H1 (cell line): Measurements from ENCODE around the gene UTRN. TPM values are rescaled to one million over a fixed set of nuclear protein-coding genes. Genes with fewer than 3 reads are reported as not detected.
A peak's percentile ranks its signal among the peaks of the same experiment; 100 is the strongest.

Experiments
- ASH2L ChIP-seq: fragments of 200-600, 300-600 bp; sonication (generic); IDR thresholded peaks from one replicate; pipeline ENCODE4 v1.7.1; 2017; ENCODE audit warnings: low read length
- CHD2 ChIP-seq: IDR thresholded peaks from 2 replicates; pipeline ENCODE4 v1.6.1; 2012; ENCODE audit warnings: low read length, improper control_type of control experiment
- CHD7 ChIP-seq: fragments of 300-600 bp; sonication (generic); IDR thresholded peaks from 2 replicates; pipeline ENCODE4 v1.7.1; 2012; ENCODE audit warnings: low read length, moderate library complexity, mild to moderate bottlenecking, inconsistent platforms; ENCODE audit not compliant: insufficient replicate concordance
- FOSL1 ChIP-seq: IDR thresholded peaks from 2 replicates; pipeline ENCODE4 v1.6.1; 2011; ENCODE audit warnings: mild to moderate bottlenecking, low read depth, low read length, moderate library complexity; ENCODE audit not compliant: insufficient read depth
- RNF2 ChIP-seq: fragments of 200-900, 300-1000 bp; sonication (generic); IDR thresholded peaks from 2 replicates; pipeline ENCODE4 v1.7.1; 2016; ENCODE audit warnings: borderline replicate concordance, low read depth, mild to moderate bottlenecking, antibody characterized with exemption, low read length; ENCODE audit not compliant: poor library complexity, severe bottlenecking; ENCODE audit errors: missing control alignments
- RXRA ChIP-seq: IDR thresholded peaks from 2 replicates; pipeline ENCODE4 v1.6.1; 2011; ENCODE audit warnings: low read depth, mild to moderate bottlenecking, low read length, moderate library complexity; ENCODE audit not compliant: insufficient read depth
- SAP30 ChIP-seq: fragments of 300-600 bp; sonication (generic); IDR thresholded peaks from 2 replicates; pipeline ENCODE4 v1.7.1; 2012; ENCODE audit warnings: low read length, moderate library complexity, mild to moderate bottlenecking, inconsistent platforms; ENCODE audit not compliant: insufficient read depth, insufficient replicate concordance
- SP4 ChIP-seq: IDR thresholded peaks from 2 replicates; pipeline ENCODE4 v1.6.1; 2012; ENCODE audit warnings: low read length, inconsistent platforms
- polyA plus RNA-seq, 7 experiments: library from polyadenylated mRNA; depleted of rRNA in 3 of 7; stranded (reverse) in 5 of 7; unstranded in 2 of 7; fragments of >200 nt in 5 of 7; fragments of 200-250 nt in 2 of 7; gene quantifications; 1 replicate in 5 of 7; 2 replicates in 1 of 7; 4 replicates in 1 of 7; pipeline versions ENCODE4 v1.2.1 to v1.2.3, GENCODE V29; 2011 to 2013; ENCODE audit warnings: missing spikeins in 2 of 7, mixed read lengths in 2 of 7
- total RNA-seq: library from RNA; stranded (reverse); fragmentation: NEBNext Ultra II Directional; extraction: Animal tissue kit (Norgen Biotek cat#: 25700); gene quantifications from 2 replicates; pipeline ENCODE4 v1.2.1, GENCODE V29; 2021

Gene UTRN
- total and polyA plus RNA-seq, 2 of the 8 experiments (the other 6 are each of a cell fraction or from before 2014, with no cell fraction given): 25.0 to 112 TPM

GRCh38 chr6:144284783-144285547 is at the start of gene UTRN (continued):
- TF ChIP-seq SAP30: no peak
- TF ChIP-seq ASH2L: peak; percentile 90
- TF ChIP-seq CHD2: no peak
- TF ChIP-seq FOSL1: no peak
- TF ChIP-seq RXRA: no peak
- TF ChIP-seq SP4: peak; percentile 18; the same call in 1 of the 2 replicates
- TF ChIP-seq RNF2: no peak
- TF ChIP-seq CHD7: no peak
